ENCODE measurements around the gene DDX20.
A peak's percentile ranks its signal among the peaks of the same experiment; 100 is the strongest.
"Not testable (repeated sequence)": the region's sequence is repeated elsewhere in the genome, so short reads cannot be mapped to it uniquely, and the experiment has no call there.

DDX20 gene

GRCh38 chr1:111734426-111734825 is 21.3 kb upstream of the DDX20 start:
- DNase-seq, result no peak

- DNase-seq, result no peak
These were observed 20.8 kb upstream of the DDX20 start for GRCh38 chr1:111734856-111735255.

DNA sequence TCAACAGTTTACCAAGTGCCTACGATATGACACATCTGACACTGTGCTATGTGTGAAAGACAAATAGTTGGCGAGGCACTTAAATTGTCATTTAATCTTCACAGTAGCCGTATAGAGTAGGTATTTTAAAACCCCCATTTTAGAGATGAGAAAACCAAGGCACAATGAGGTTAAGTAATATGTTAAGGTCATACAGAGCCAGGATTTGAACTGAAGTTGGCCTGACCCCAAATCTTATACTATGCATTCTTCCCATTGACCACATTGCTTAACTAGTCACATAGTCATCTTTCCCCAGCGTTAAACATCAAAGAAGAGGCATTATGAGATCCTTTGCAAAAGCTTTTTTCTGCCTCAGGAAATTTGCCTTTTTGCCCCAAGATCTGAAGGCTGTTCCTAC is 20.4 kb upstream of the DDX20 start:
- DNase-seq, result no peak

DNA sequence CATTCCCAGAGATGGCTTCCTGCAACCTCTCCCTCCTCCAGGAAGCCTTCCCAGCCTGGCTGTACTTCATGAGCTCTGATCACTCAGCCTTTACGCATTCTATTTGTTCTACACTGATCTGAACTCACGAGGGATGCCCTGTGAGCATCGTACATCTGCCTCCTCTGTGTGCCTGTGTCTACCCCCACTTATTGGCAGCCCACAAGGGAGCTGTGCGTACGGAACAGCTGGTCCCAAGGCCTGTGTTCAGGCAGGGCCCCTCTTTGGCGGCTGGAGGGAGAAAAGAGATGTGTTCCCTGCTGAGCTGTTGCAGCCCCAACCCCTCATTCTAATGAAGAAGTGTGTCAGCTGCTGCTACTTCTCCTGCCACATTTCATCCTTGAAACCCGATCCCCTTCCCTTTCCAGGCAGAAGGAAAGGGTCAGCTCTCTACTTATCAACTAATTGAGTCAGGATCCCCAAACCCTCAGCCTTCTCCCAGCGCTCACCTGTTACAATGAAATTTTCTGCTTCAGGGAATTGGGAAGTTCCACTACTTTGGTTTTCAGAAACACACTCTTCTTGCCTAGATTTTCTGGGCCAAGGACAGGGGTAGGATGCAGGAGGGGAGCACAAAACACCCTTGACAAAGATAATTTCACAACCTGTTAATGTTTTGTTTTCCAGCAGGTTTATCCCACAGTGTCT is 19.7 kb upstream of the DDX20 start:
- peak; percentile 93 for DNase-seq

- peak; percentile 92 for DNase-seq
These were observed 19.0 kb upstream of the DDX20 start for GRCh38 chr1:111736548-111737215.

GRCh38 chr1:111737216-111738132 is 18.2 kb upstream of the DDX20 start:
- no peak for DNase-seq

DNA sequence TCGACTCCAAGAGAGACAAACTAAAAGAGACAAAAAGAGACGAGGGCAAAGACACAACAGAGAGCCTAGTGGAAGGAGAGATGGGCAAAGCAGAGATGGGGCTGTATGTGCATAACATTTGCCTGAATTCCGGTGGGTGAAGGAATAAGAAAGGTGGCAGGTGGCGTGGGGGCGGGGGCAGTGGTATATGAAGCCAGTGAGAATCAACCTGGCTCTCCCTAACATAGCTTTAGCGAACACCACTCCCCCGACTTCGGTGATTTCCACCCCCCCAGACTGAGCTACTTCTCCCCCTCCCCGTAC is 17.6 kb upstream of the DDX20 start:
- no peak for DNase-seq

DNA sequence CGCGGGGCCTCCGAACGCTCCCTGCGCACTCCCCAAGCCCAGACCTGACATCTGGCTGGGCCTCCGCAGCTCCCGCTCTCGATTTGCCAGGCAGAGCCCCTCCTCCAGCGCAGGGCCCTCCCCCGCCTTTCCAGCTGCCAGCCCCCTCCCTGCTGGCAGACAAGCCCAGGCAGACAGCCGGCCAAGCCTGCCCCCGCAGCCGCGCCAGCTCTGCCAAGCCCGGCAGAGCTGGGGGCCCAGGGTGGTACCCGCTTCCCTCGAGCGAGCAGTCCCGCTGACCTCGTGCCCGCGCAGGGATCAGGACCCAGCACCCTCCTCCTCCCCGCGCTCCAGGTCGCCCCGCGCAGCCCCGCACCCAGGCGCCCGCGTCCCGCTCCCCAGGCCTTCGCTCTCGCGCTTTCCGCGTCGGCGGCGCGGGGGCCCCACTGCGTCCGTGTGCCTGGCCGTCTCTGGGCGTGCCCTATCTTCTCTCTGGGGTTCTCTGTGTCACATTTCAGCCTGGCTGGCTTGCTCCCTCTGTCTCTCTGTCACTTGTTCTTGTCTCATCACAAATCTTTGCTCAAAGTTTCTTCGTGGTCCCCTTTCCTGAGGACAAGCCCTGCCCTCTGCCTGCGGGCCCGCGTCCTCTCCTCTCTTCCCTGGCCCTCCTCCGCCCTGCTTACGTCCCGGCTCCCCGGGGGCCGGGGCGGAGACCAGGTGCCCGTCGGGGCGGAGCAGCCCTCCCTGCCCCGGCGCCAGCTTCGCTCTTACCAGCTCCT is 17.1 kb upstream of the DDX20 start:
- peak; percentile 85 for DNase-seq

DNA sequence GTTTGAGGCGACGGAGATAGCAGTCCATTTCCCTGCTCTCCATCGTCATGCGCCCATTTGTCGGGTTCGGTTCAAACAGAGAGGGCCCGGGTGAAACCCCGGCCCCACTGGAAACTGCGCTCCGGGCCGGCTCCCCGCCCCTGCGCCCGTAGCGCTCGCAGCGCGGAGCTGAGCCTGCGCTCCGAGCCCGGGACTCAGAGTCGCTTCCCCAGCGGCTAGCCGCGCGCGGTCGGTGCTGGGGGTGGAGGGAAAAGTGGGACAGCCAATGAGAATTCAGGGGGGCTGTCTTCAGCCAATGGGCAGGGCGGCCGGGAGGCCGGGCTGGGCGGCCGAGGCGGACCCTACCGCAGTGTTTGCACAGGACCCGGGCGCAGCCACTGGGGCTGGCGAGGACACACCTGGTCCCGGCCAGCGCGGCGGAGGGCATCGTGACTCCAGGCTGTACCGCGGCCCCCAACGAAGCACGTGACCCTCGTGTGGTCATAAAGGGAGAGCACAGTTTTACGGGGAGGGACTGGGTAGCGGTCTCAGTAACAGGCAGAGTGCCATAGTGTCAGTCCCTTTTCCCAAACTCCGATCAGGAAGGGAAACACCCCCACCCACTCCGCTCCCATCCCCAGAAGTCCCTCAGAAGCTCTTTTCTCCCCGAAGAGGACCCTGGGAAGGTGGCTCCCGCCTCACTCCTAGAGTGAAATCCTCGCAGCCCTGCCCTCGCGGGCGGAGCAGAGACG is 16.3 kb upstream of the DDX20 start, which contains the start of gene INKA2:
INKA2 (minus strand) TSS at position 202 of the 731 bp plus-strand sequence; CDS start at position 49, 153 bp downstream.
- peak; percentile 90 for DNase-seq

DNA sequence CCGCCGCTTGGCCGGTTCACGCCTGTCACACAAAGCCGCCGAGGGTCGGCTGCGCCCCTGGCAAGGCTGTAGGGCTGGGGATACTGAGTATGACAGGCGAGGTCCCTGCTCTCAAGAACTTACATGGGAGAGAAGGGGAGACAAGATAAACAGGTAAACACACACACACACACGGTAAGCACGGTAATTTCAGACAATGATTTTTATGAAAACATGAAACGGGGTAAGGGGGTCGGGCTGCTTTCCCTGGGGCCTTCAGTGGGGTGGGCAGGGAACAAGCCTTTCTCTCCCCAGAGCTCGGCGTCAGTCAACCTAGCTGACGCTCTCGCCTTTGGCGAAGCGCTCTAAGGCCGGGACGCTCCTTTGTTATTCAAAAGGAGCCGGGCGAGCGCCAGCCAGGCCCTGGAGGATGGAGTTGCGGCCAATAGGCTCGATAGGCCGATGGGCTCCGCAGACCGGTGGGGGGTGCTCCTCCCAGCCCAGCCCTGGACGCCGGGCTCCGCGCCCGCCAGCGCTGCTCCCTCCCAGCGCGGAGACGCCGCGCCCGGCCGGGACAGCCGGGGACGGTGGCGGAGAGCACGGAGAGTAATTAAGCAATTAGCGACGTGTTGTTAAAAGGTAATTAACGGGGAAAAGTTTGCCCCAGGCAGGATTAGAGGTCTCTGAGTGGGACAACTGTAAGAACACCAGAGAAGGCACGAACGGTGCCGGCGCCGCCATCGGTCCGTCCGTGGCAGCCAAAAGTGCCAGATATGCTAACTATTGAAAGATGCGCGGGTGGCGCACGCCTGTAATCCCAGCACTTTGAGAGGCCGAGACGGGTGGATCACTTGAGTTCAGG is 15.6 kb upstream of the DDX20 start:
- peak; percentile 66 for DNase-seq

DNA sequence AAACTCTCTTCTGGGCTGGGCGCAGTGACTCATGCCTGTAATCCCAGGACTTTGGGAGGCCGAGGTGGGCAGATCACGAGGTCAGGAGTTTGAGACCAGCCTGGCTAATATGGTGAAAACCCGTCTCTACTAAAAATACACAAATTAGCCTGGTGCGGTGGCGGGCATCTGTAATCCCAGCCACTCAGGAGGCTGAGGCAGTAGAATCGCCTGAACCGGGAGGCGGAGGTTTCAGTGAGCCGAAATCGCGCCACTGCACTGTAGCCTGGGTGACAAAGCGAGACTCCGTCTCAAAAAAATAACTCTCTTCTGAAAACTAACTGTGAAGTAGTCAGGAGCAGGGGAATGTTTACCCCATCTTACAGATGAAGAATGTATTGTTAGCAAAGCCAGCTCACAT is 13.4 kb upstream of the DDX20 start:
- DNase-seq, result not testable (repeated sequence)

DNA sequence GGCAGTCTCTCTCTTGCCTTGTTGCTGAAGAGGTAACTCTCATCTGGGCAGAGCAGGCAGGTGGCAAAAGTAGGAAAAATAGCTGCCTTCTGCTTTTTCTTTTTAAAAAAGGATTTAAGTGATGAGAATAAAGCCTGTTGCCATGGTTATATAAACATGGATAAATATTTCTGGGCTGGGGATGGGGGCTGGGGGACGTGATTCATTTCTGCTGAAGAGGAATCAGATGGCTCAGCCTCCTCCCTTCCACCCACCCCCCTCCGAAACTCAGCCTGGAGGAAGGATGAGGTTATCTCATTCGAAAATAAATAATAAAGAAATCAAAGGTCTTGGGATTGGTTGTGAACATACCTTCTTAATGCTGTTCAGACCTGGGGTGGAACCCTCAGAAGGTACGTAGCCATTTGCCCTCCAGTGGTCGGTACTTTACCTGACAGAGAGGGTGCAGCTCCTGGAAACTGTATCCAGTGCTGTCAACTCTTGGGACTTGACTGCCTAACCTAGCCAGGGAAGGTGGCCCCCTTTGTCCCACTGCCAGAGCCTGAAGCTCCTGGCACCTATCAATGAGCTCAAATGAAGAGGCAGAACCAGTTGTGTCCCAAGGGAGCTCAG is 12.7 kb upstream of the DDX20 start:
- no peak for DNase-seq

DNA sequence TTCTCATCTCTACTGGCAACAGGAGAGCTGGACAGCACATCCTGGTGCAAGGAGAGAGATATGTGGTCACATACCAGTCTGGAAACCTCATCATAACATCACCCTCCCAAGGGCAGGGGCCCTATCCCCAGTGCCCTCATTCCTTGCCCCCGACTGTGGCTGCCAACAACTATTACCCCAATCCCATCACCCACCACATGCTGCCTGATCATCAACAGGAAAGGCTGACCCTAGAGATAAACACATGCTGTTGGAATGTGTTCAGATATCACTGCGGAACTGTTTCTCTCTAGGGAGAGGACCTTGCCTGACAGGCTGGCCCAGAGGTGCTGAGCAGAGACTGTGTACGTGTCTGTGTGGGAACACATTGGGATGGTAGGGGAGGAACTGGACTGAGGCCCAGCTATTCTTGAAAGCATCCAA is 12.0 kb upstream of the DDX20 start:
- DNase-seq, result no peak

- DNase-seq, result no peak
These were observed 9.8 kb upstream of the DDX20 start for GRCh38 chr1:111745675-111746613.

- DNase-seq, result no peak
These were observed 9.1 kb upstream of the DDX20 start for GRCh38 chr1:111746614-111746999.

- DNase-seq, result peak; percentile 89
These were observed 8.4 kb upstream of the DDX20 start for GRCh38 chr1:111747282-111747734.

- DNase-seq, result no peak
These were observed 7.8 kb upstream of the DDX20 start for GRCh38 chr1:111747947-111748346.

GRCh38 chr1:111749628-111750027 is 6.1 kb upstream of the DDX20 start:
- DNase-seq, result no peak

- no peak for DNase-seq
These were observed 4.8 kb upstream of the DDX20 start for GRCh38 chr1:111750856-111751255.
